H9 (cell line): Measurements from ENCODE around the gene SLC22A17. TPM values are rescaled to one million over a fixed set of nuclear protein-coding genes. Genes with fewer than 3 reads are reported as not detected.
A peak's percentile ranks its signal among the peaks of the same experiment; 100 is the strongest.

Experiments used
- DNase-seq: peaks from one replicate; pipeline ENCODE4 v3.0.0-alpha.2; 2017
- H2AFZ ChIP-seq: one replicate; pipeline ENCODE4 v1.6.1; 2013; ENCODE audit warnings: mild to moderate bottlenecking, low read length, control low read depth, moderate library complexity
- H2AK5ac ChIP-seq: 2 replicates; pipeline ENCODE4 v1.6.1; 2013; ENCODE audit warnings: low read length, control low read depth, mixed read lengths; ENCODE audit not compliant: insufficient read length
- H2BK120ac ChIP-seq: one replicate; pipeline ENCODE4 v1.6.1; 2013; ENCODE audit warnings: low read depth, mild to moderate bottlenecking, low read length, control low read depth, inconsistent platforms; ENCODE audit not compliant: poor library complexity, severe bottlenecking
- H2BK12ac ChIP-seq: 2 replicates; pipeline ENCODE4 v1.6.1; 2013; ENCODE audit warnings: low read length, control low read depth, mixed read lengths, low read depth; ENCODE audit not compliant: insufficient read length
- H2BK15ac ChIP-seq: 2 replicates; pipeline ENCODE4 v1.6.1; 2013; ENCODE audit warnings: low read depth, low read length, control low read depth
- H2BK20ac ChIP-seq: one replicate; pipeline ENCODE4 v1.6.1; 2013; ENCODE audit warnings: low read depth, mild to moderate bottlenecking, low read length, control low read depth, inconsistent platforms; ENCODE audit not compliant: poor library complexity, severe bottlenecking
- H2BK5ac ChIP-seq: 2 replicates; pipeline ENCODE4 v1.6.1; 2013; ENCODE audit warnings: low read length, control low read depth, mixed read lengths; ENCODE audit not compliant: insufficient read length
- H3K14ac ChIP-seq: 2 replicates; pipeline ENCODE4 v1.6.1; 2013; ENCODE audit warnings: low read length, control low read depth; ENCODE audit not compliant: insufficient read depth
- H3K18ac ChIP-seq: 2 replicates; pipeline ENCODE4 v1.6.1; 2013; ENCODE audit warnings: low read depth, mild to moderate bottlenecking, mixed read lengths, low read length, control low read depth; ENCODE audit not compliant: insufficient read length
- H3K23ac ChIP-seq: 2 replicates; pipeline ENCODE4 v1.6.1; 2013; ENCODE audit warnings: low read length, control low read depth, mixed read lengths, low read depth; ENCODE audit not compliant: insufficient read length
- H3K23me2 ChIP-seq: 2 replicates; pipeline ENCODE4 v1.6.1; 2013; ENCODE audit warnings: low read depth, mild to moderate bottlenecking, mixed read lengths, low read length, control low read depth; ENCODE audit not compliant: insufficient read length, poor library complexity, severe bottlenecking
- H3K27ac ChIP-seq: 2 replicates; pipeline ENCODE4 v1.5.1; 2013; ENCODE audit warnings: low read length, control low read depth, mixed read lengths, low read depth; ENCODE audit not compliant: insufficient read length
- H3K27me3 ChIP-seq: 2 replicates; pipeline ENCODE4 v1.6.1; 2013; ENCODE audit warnings: low read length, control low read depth, inconsistent platforms; ENCODE audit not compliant: insufficient read depth
- H3K4ac ChIP-seq: 2 replicates; pipeline ENCODE4 v1.6.1; 2013; ENCODE audit warnings: low read depth, mild to moderate bottlenecking, control low read depth, inconsistent platforms, low read length, moderate library complexity
- H3K4me1 ChIP-seq: 2 replicates; pipeline ENCODE4 v1.6.1; 2013; ENCODE audit warnings: low read length, control low read depth, inconsistent platforms; ENCODE audit not compliant: insufficient read depth
- H3K4me2 ChIP-seq: 2 replicates; pipeline ENCODE4 v1.6.1; 2013; ENCODE audit warnings: low read length, control low read depth, mixed read lengths; ENCODE audit not compliant: insufficient read length, insufficient read depth
- H3K56ac ChIP-seq: 2 replicates; pipeline ENCODE4 v1.6.1; 2013; ENCODE audit warnings: low read depth, mild to moderate bottlenecking, mixed read lengths, low read length, control low read depth; ENCODE audit not compliant: insufficient read length
- H3K79me1 ChIP-seq: 2 replicates; pipeline ENCODE4 v1.6.1; 2013; ENCODE audit warnings: low read depth, mild to moderate bottlenecking, moderate library complexity, low read length, control low read depth, inconsistent platforms; ENCODE audit not compliant: insufficient read depth, poor library complexity, severe bottlenecking
- H3K79me2 ChIP-seq: 2 replicates; pipeline ENCODE4 v1.6.1; 2013; ENCODE audit warnings: low read length, control low read depth, inconsistent platforms; ENCODE audit not compliant: insufficient read depth
- H3K9ac ChIP-seq: 2 replicates; pipeline ENCODE4 v1.6.1; 2013; ENCODE audit warnings: low read length, control low read depth, mixed read lengths; ENCODE audit not compliant: insufficient read length; ENCODE audit errors: extremely low read depth
- H3K9me3 ChIP-seq: one replicate; pipeline ENCODE4 v1.6.1; 2013; ENCODE audit warnings: low read depth, low read length, inconsistent platforms; ENCODE audit not compliant: control insufficient read depth
- H3T11ph ChIP-seq: one replicate; pipeline ENCODE4 v1.6.1; 2013; ENCODE audit warnings: mild to moderate bottlenecking, low read length, control low read depth, inconsistent platforms
- H4K20me1 ChIP-seq: one replicate; pipeline ENCODE4 v1.6.1; 2013; ENCODE audit not compliant: control insufficient read depth, insufficient read length, insufficient read depth
- H4K5ac ChIP-seq: 2 replicates; pipeline ENCODE4 v1.6.1; 2013; ENCODE audit warnings: low read depth, mild to moderate bottlenecking, mixed read lengths, low read length, control low read depth; ENCODE audit not compliant: insufficient read length
- H4K8ac ChIP-seq: replicated peaks from 2 replicates; pipeline ENCODE4 v1.6.1; 2013; ENCODE audit warnings: low read length, control low read depth, mixed read lengths, low read depth; ENCODE audit not compliant: insufficient read length
- H4K91ac ChIP-seq: 2 replicates; pipeline ENCODE4 v1.6.1; 2013; ENCODE audit warnings: low read depth, mild to moderate bottlenecking, moderate library complexity, mixed read lengths, low read length, control low read depth; ENCODE audit not compliant: insufficient read length
- H3K27ac Mint-ChIP-seq, 3 experiments: 2 replicates in 2 of 3; 3 replicates in 1 of 3; pipeline ENCODE4 v1.8.0; 2020 to 2021; ENCODE audit warnings: mixed read lengths in 3 of 3, mild to moderate bottlenecking in 1 of 3, moderate library complexity in 1 of 3
- H3K27me3 Mint-ChIP-seq: 2 replicates; pipeline ENCODE4 v1.8.0; 2021; ENCODE audit warnings: low read depth, mild to moderate bottlenecking, moderate library complexity, mixed read lengths
- H3K36me3 Mint-ChIP-seq, 3 experiments: 2 replicates in 2 of 3; 3 replicates in 1 of 3; pipeline ENCODE4 v1.8.0; 2020 to 2021; ENCODE audit warnings: low read depth in 3 of 3, mixed read lengths in 3 of 3; ENCODE audit not compliant: insufficient read depth in 1 of 3
- H3K4me1 Mint-ChIP-seq, 2 experiments: 2 replicates each; pipeline ENCODE4 v1.8.0; 2020; ENCODE audit warnings: mixed read lengths in 2 of 2
- H3K4me3 Mint-ChIP-seq, 2 experiments: 2 replicates in 1 of 2; 3 replicates in 1 of 2; pipeline ENCODE4 v1.8.0; 2020 to 2021; ENCODE audit warnings: mild to moderate bottlenecking in 2 of 2, mixed read lengths in 2 of 2, moderate library complexity in 1 of 2
- H3K9me3 Mint-ChIP-seq, 2 experiments: 2 replicates in 1 of 2; 3 replicates in 1 of 2; pipeline ENCODE4 v1.8.0; 2020; ENCODE audit warnings: mild to moderate bottlenecking in 2 of 2, mixed read lengths in 2 of 2, moderate library complexity in 1 of 2
- CTCF ChIP-seq: fragments of 200-600 bp; sonication (generic); conservative IDR thresholded peaks from 3 replicates; pipeline ENCODE4 v1.8.0; 2021; ENCODE audit warnings: antibody characterized with exemption, mild to moderate bottlenecking
- WGBS: extraction: QIAGEN DNeasy Blood & Tissue Kit; methylation state at CpG from one replicate; pipeline ENCODE4 v1.1.7; 2013; ENCODE audit warnings: missing lambda C conversion rate, low lambda C conversion rate, mixed read lengths; ENCODE audit not compliant: insufficient read length; ENCODE audit errors: extremely low coverage; 5-methylcytosine and 5-hydroxymethylcytosine counted together
- total RNA-seq: library from RNA; stranded (reverse); gene quantifications from 2 replicates; pipeline ENCODE4 v1.2.1, GENCODE V29; 2021

SLC22A17 gene
- total RNA-seq, 1 experiment from 2014 or later, result 33.0 TPM

- Histone ChIP-seq H2BK20ac (no peak overlapping the region), H2BK5ac (no peak overlapping the region), H2BK120ac (no peak overlapping the region), H3K4ac (no peak overlapping the region), H3K4me2 (no peak overlapping the region), H3K18ac (no peak overlapping the region), H2BK12ac (no peak overlapping the region), H4K8ac (no peak overlapping the region), H3K23ac (no peak overlapping the region), H3K27ac (no peak overlapping the region), H3K14ac (no peak overlapping the region), H3K27me3 (no peaks in the 10 kb centered on the region), H3K23me2 (no peaks in the 10 kb centered on the region), H3K9ac (no peak overlapping the region), H2BK15ac (no peak overlapping the region), H4K91ac (no peak overlapping the region), H3K4me1 (peaks cover 3% of the 10 kb centered on the region; the same call in 1 of the 2 replicates), H3K79me2 (no peaks in the 10 kb centered on the region), H3T11ph (no peak overlapping the region), H3K9me3 (no peaks in the 10 kb centered on the region), H4K5ac (no peak overlapping the region), H2AK5ac (no peak overlapping the region), H2AFZ (no peak overlapping the region), H4K20me1 (no peaks in the 10 kb centered on the region), H3K79me1 (no peaks in the 10 kb centered on the region), H3K56ac (no peak overlapping the region)
- no CpG with 5 or more reads among the region's 26 CpGs for WGBS
- Mint-ChIP-seq H3K27me3 (peaks cover 46% of the 10 kb centered on the region), H3K36me3 (no peaks in the 10 kb centered on the region; a peak in 1 of 7 replicates), H3K4me1 (peaks cover 16 to 17% of the 10 kb centered on the region in 2 experiments), H3K27ac (peak overlapping the region in 1 of 3 experiments; percentile 40; a peak in 1 of 7 replicates), H3K9me3 (0 out of 5 replicates have a peak, but pooled peaks cover 0 to 3% of the 10 kb centered on the region in 2 experiments), H3K4me3 (no peak overlapping the region)
- no peak for DNase-seq
- no peak for TF ChIP-seq CTCF
Observed at GRCh38 chr14:23387916-23388882, 35.5 kb upstream of the SLC22A17 start.
